PC-3 (cell line): ENCODE measurements around the gene NR2C1. TPM values are rescaled to one million over a fixed set of nuclear protein-coding genes. Genes with fewer than 3 reads are reported as not detected.

Experiments
- ATAC-seq: fragments of 200-7000 bp; cut with Tn5 transposase; 2 replicates; pipeline ENCODE4 v1.9.1; 2020; ENCODE audit warnings: mild to moderate bottlenecking, moderate library complexity
- BruUV-seq: library from RNA; stranded (reverse); fragments of 400-500 nt; replicated peaks from 2 replicates; lab custom pipeline; 2021; lab: Mats Ljungman, UMichigan
- CTCF ChIA-PET: fragments of 300-600 bp; sonication (Branson Sonifier 250); formaldehyde crosslinking; loops from one replicate; lab custom pipeline; 2022; ENCODE audit warnings: antibody characterized with exemption; lab: Charles Lee
- POLR2A ChIA-PET: fragments of 300-600 bp; sonication (Branson Sonifier 250); formaldehyde crosslinking; loops from one replicate; lab custom pipeline; 2022; ENCODE audit warnings: antibody characterized with exemption; ENCODE audit not compliant: unreplicated experiment; lab: Charles Lee
- DNase-seq: peaks from one replicate; pipeline ENCODE4 v3.0.0-alpha.2; 2015
- H2AFZ ChIP-seq: fragments of 300-600 bp; sonication (generic); 2 replicates; pipeline ENCODE4 v1.6.0; 2016; ENCODE audit warnings: antibody characterized with exemption, low read length
- H3F3A ChIP-seq: fragments of 300-600 bp; sonication (generic); one replicate; pipeline ENCODE4 v1.6.0; 2017; ENCODE audit warnings: antibody characterized with exemption, low read length, control low read depth, mild to moderate bottlenecking; ENCODE audit not compliant: unreplicated experiment
- H3K27ac ChIP-seq: fragments of 300-600 bp; sonication (generic); 2 replicates; pipeline ENCODE4 v1.5.1; 2016; ENCODE audit warnings: mild to moderate bottlenecking, low read length
- H3K27me3 ChIP-seq: fragments of 300-600 bp; sonication (generic); 2 replicates; pipeline ENCODE4 v1.6.1; 2016; ENCODE audit warnings: low read length, mixed read lengths
- H3K36me3 ChIP-seq: fragments of 300-600 bp; sonication (generic); 2 replicates; pipeline ENCODE4 v1.6.1; 2016; ENCODE audit warnings: low read depth, mixed run types, low read length, mixed read lengths
- H3K4me1 ChIP-seq: fragments of 300-600 bp; sonication (generic); 2 replicates; pipeline ENCODE4 v1.5.1; 2016; ENCODE audit warnings: low read length; ENCODE audit not compliant: insufficient read depth
- H3K4me2 ChIP-seq: fragments of 300-600 bp; sonication (generic); 2 replicates; pipeline ENCODE4 v1.6.0; 2016; ENCODE audit warnings: low read length
- H3K4me3 ChIP-seq: fragments of 300-600 bp; sonication (generic); 2 replicates; pipeline ENCODE4 v1.5.1; 2016; ENCODE audit warnings: mild to moderate bottlenecking, low read length, mixed read lengths
- H3K79me2 ChIP-seq: fragments of 300-600 bp; sonication (generic); 2 replicates; pipeline ENCODE4 v1.6.1; 2017; ENCODE audit warnings: low read length, mixed read lengths
- H3K9ac ChIP-seq: fragments of 300-600 bp; sonication (generic); 2 replicates; pipeline ENCODE4 v1.6.0; 2016; ENCODE audit warnings: mild to moderate bottlenecking, low read length
- H3K9me2 ChIP-seq: fragments of 300-600 bp; sonication (generic); replicated peaks from 2 replicates; pipeline ENCODE4 v1.6.1; 2016; ENCODE audit warnings: mixed run types, low read length, mixed read lengths
- H3K9me3 ChIP-seq: fragments of 300-600 bp; sonication (generic); 2 replicates; pipeline ENCODE4 v1.6.1; 2016; ENCODE audit warnings: low read length, mixed read lengths
- H4K20me1 ChIP-seq: fragments of 300-600 bp; sonication (generic); 2 replicates; pipeline ENCODE4 v1.6.1; 2016; ENCODE audit warnings: low read length, mixed read lengths
- CTCF ChIP-seq: fragments of 300-600 bp; sonication (generic); conservative IDR thresholded peaks from 2 replicates; pipeline ENCODE4 v1.5.1; 2017; ENCODE audit warnings: antibody characterized with exemption, low read depth, mild to moderate bottlenecking, low read length
- EZH2 ChIP-seq: fragments of 300-600 bp; sonication (generic); IDR thresholded peaks from one replicate; pipeline ENCODE4 v1.6.1; 2017; ENCODE audit warnings: antibody characterized with exemption, mild to moderate bottlenecking, low read length; ENCODE audit not compliant: unreplicated experiment
- EZH2phosphoT487 ChIP-seq: fragments of 300-600 bp; sonication (generic); IDR thresholded peaks from 2 replicates; pipeline ENCODE4 v1.6.1; 2018; ENCODE audit warnings: mild to moderate bottlenecking, antibody characterized with exemption, low read length, borderline replicate concordance
- intact Hi-C: fragments of 100-400 bp; cut with micrococcal nuclease; formaldehyde crosslinking; loops from 2 replicates; pipeline ENCODE4 v1.9.0; 2023
- total RNA-seq: library from RNA; depleted of rRNA; stranded (reverse); fragments of >200 nt; gene quantifications from 2 replicates; pipeline ENCODE4 v1.2.3, GENCODE V29; 2014

NR2C1 gene
- total RNA-seq, 1 experiment from 2014 or later = 43.7 TPM

DNA sequence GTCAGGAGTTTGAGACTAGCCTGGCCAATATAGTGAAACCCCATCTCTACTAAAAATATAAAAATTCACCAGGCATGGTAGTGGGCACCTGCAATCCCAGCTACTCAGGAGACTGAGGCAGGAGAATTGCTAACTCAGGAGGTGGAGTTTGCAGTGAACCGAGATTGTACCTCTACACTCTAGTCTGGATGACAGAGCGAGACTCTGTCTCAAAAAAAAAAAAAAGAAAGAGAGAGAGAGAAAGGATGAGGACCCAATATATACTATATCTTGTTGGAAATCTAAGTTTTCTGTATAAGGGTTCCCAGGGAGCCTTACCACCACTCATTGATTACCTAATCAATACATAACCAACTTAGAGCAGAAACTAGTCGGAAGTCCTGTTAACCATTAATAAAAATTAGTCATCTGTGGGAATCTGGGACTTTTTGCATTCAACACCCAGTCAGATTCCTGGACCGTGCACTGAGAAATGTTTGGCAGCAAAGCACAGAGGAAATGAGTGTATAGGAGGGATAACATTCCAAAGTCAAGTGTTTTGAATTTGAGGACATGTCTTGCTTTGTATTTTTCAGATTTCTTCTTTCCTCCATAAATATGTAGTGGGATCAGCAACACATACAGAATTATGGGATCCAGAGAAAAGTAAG, 44.8 kb upstream of the NR2C1 start:
- H3K9ac ChIP-seq = peak overlapping the region; percentile 28; the same call in 1 of the 2 replicates
- peak overlapping the region; percentile 75 for H3K4me2 ChIP-seq
- POLR2A ChIA-PET = interaction anchor here (0.6 kb wide), 1 partner anchor 64 kb away, joined by 3 read pairs; no protein-coding TSS in a partner anchor
- H3K4me1 ChIP-seq = peaks cover 49% of the 10 kb centered on the region
- H3K9me2 ChIP-seq = no peaks in the 10 kb centered on the region
- H3F3A ChIP-seq = peaks cover 8% of the 10 kb centered on the region
- no peaks in the 10 kb centered on the region for H3K36me3 ChIP-seq
- peak; percentile 88 for DNase-seq
- TF ChIP-seq CTCF = no peak
- TF ChIP-seq EZH2phosphoT487 = no peak
- no peak for TF ChIP-seq EZH2
- BruUV-seq = no TSS peak
- ATAC-seq = peak; percentile 57
- peak overlapping the region; percentile 39; the same call in 1 of the 2 replicates for H2AFZ ChIP-seq
- H3K4me3 ChIP-seq = peak overlapping the region; percentile 20; the same call in 1 of the 2 replicates
- CTCF ChIA-PET = no interaction called here
- peak overlapping the region; percentile 78 for H3K27ac ChIP-seq
- H3K79me2 ChIP-seq = peaks cover 15% of the 10 kb centered on the region; the same call in 1 of the 2 replicates
- no peaks in the 10 kb centered on the region for H3K27me3 ChIP-seq
- no peaks in the 10 kb centered on the region for H4K20me1 ChIP-seq
- intact Hi-C loops = loop anchor here (5.0 kb wide), 1 partner anchor 46 kb away; the partner anchor contains the start of gene NR2C1
- no peaks in the 10 kb centered on the region for H3K9me3 ChIP-seq

GRCh38 chr12:95117178-95117599, 43.8 kb upstream of the NR2C1 start:
- Histone ChIP-seq H3K4me3 (peak overlapping the region; percentile 47), H3K4me2 (peak overlapping the region; percentile 65), H3K9ac (peak overlapping the region; percentile 43), H3K9me2 (no peaks in the 10 kb centered on the region), H3K4me1 (peaks cover 49% of the 10 kb centered on the region), H2AFZ (no peak overlapping the region), H3K27me3 (no peaks in the 10 kb centered on the region), H3K79me2 (peaks cover 15% of the 10 kb centered on the region; the same call in 1 of the 2 replicates), H3K9me3 (no peaks in the 10 kb centered on the region), H3K27ac (peak overlapping the region; percentile 78), H3F3A (peaks cover 8% of the 10 kb centered on the region), H4K20me1 (no peaks in the 10 kb centered on the region), H3K36me3 (peaks cover 3% of the 10 kb centered on the region; the same call in 1 of the 2 replicates)
- intact Hi-C loops = loop anchor here (1.0 to 5.0 kb wide), 3 partner anchors 45 to 219 kb away; partner anchors contain the start of genes FGD6, NR2C1 and VEZT
- ChIA-PET CTCF (interaction anchor here (0.7 to 1.8 kb wide), 7 partner anchors 17 to 417 kb away, joined by 3 to 16 read pairs (median 6); partner anchors contain the start of genes FGD6 and VEZT), POLR2A (interaction anchor here (0.5 to 1.1 kb wide), 7 partner anchors 20 to 217 kb away, joined by 3 to 8 read pairs (median 4); partner anchors contain the start of genes FGD6 and VEZT)
- DNase-seq (peak; percentile 83), ATAC-seq (peak; percentile 61)
- BruUV-seq = TSS peak; percentile 98
- TF ChIP-seq EZH2 (no peak), EZH2phosphoT487 (no peak), CTCF (peak; percentile 92)
